HepG2 (cell line): ENCODE results near the gene NDUFB7. TPM values are rescaled to one million over a fixed set of nuclear protein-coding genes. Genes with fewer than 3 reads are reported as not detected.

Source experiments
- FOXA1 ChIP-seq, 2 experiments: fragments of 450-650 bp in 1 of 2; sonication (generic) in 1 of 2; formaldehyde crosslinking in 1 of 2; IDR thresholded peaks; 2 replicates each; pipeline versions ENCODE4 v1.4.0 to v1.6.1; 2016 to 2020; ENCODE audit warnings: missing genetic modification reagents in 1 of 2
- FOXK2 ChIP-seq: fragments of 450-650 bp; IDR thresholded peaks from 2 replicates; pipeline ENCODE4 v1.6.1; 2016
- GATA4 ChIP-seq: sonication (generic); IDR thresholded peaks from 2 replicates; pipeline ENCODE4 v1.6.1; 2016; ENCODE audit warnings: antibody characterized with exemption, low read depth, borderline replicate concordance
- MYNN ChIP-seq: sonication (generic); formaldehyde crosslinking; IDR thresholded peaks from 2 replicates; pipeline ENCODE4 v1.4.0; 2020; ENCODE audit warnings: mild to moderate bottlenecking, low read depth, missing genetic modification reagents
- NFE2L2 ChIP-seq: fragments of 150-350 bp; IDR thresholded peaks from 2 replicates; pipeline ENCODE4 v1.6.1; 2014; ENCODE audit warnings: low read length
- PHF5A ChIP-seq: IDR thresholded peaks from one replicate; pipeline ENCODE4 v1.6.1; 2018; ENCODE audit warnings: low read depth, missing genetic modification reagents; ENCODE audit not compliant: unreplicated experiment
- SETDB1 ChIP-seq: sonication (generic); formaldehyde crosslinking; IDR thresholded peaks from 2 replicates; pipeline ENCODE4 v1.5.1; 2020; ENCODE audit warnings: missing genetic modification reagents, mild to moderate bottlenecking, borderline replicate concordance
- SMYD3 ChIP-seq: sonication (generic); formaldehyde crosslinking; IDR thresholded peaks from 2 replicates; pipeline ENCODE4 v1.8.1; 2023; ENCODE audit warnings: mild to moderate bottlenecking, missing genetic modification reagents
- SNRNP70 ChIP-seq: fragments of 200-400 bp; formaldehyde crosslinking; IDR thresholded peaks from 2 replicates; pipeline ENCODE4 v1.6.1; 2017; ENCODE audit warnings: mild to moderate bottlenecking, low read depth, low read length, moderate library complexity
- TBL1XR1 ChIP-seq: fragments of 150-350 bp; IDR thresholded peaks from 2 replicates; pipeline ENCODE4 v1.6.1; 2014; ENCODE audit warnings: borderline replicate concordance, low read length; ENCODE audit not compliant: partially characterized antibody
- ZNF232 ChIP-seq: sonication (generic); formaldehyde crosslinking; IDR thresholded peaks from 2 replicates; pipeline ENCODE4 v1.4.0; 2020; ENCODE audit warnings: missing genetic modification reagents, borderline replicate concordance
- ZNF431 ChIP-seq: sonication (generic); formaldehyde crosslinking; IDR thresholded peaks from 2 replicates; pipeline ENCODE4 v1.9.0; 2022; ENCODE audit warnings: missing genetic modification reagents, low read depth, mild to moderate bottlenecking, borderline replicate concordance
- ZNF577 ChIP-seq: sonication (generic); formaldehyde crosslinking; IDR thresholded peaks from 2 replicates; pipeline ENCODE4 v1.4.0; 2020; ENCODE audit warnings: mild to moderate bottlenecking, low read depth, missing genetic modification reagents, borderline replicate concordance
- ZNF619 ChIP-seq: sonication (generic); formaldehyde crosslinking; IDR thresholded peaks from 2 replicates; pipeline ENCODE4 v1.4.0; 2020; ENCODE audit warnings: mild to moderate bottlenecking, missing genetic modification reagents
- polyA plus RNA-seq, 8 experiments: library from polyadenylated mRNA; depleted of rRNA in 3 of 8; stranded (reverse) in 7 of 8; unstranded in 1 of 8; fragments of >200 nt; fragmentation: Illumina TruSeq in 4 of 8; extraction: Trizol in 4 of 8; gene quantifications; 2 replicates each; pipeline versions ENCODE4 v1.2.1 to v1.2.3, GENCODE V29; 2011 to 2016; ENCODE audit warnings: low read depth in 4 of 8, missing spikeins in 1 of 8, mixed read lengths in 1 of 8; ENCODE audit not compliant: insufficient read depth in 1 of 8
- total RNA-seq, 5 experiments: library from RNA; depleted of rRNA; stranded (reverse); fragments of >200 nt; fragmentation: Illumina TruSeq; extraction: Trizol; gene quantifications; 2 replicates each; pipeline ENCODE4 v1.2.3, GENCODE V29; 2016; ENCODE audit warnings: low read depth in 1 of 5
- TF ChIP-seq, protein P1 (sequence below): sonication (generic); formaldehyde crosslinking; IDR thresholded peaks from 2 replicates; pipeline ENCODE4 v1.4.0; 2020; ENCODE audit warnings: missing genetic modification reagents
- TF ChIP-seq, protein P2 (sequence below): sonication (generic); formaldehyde crosslinking; IDR thresholded peaks from 2 replicates; pipeline ENCODE4 v1.5.1; 2020; ENCODE audit warnings: mild to moderate bottlenecking, missing genetic modification reagents, moderate library complexity
- TF ChIP-seq, protein P3 (sequence below): sonication (generic); formaldehyde crosslinking; IDR thresholded peaks from 2 replicates; pipeline ENCODE4 v1.4.0; 2020; ENCODE audit warnings: missing genetic modification reagents
- TF ChIP-seq, protein P4 (sequence below): sonication (generic); formaldehyde crosslinking; IDR thresholded peaks from 2 replicates; pipeline ENCODE4 v1.4.0; 2020; ENCODE audit warnings: mild to moderate bottlenecking, missing genetic modification reagents

The NDUFB7 gene
- total and polyA plus RNA-seq, 2 of the 13 experiments (the other 11 are each of a cell fraction or from before 2014, with no cell fraction given) = 156 to 198 TPM

DNA sequence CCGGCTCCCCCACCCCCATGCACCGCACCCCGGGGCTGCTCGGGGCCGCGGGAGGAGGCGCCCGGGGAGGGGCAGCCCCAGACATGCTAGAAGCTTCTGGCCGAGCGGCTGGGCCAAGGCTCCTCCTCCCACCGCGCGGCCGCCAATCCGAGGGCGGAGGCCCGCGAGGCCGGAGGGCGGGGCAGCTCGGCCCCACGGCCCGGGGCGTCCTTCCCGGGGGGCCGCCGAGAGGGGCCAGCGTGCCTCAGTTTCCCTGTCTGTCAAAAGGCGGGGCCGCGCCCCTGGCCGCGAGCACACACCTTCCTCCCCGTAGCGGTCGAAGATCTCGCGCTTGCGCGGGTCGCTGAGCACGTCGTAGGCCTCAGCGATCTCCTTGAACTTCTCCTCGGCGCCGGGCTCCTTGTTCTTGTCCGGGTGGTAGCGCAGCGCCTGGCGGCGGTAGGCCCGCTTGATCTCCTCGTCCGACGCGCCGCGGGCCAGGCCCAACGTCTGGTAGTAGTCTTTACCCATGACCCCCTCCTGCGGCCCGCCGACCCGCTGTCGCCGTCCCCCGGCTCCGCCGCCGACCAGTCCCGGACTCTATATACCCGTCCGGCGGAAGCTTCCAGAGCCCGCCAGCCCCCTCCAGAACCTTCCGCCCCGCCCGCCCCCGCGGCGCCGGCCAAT is 53.9 kb downstream of the NDUFB7 start, which contains the start of gene DNAJB1 (continued):
- TF ChIP-seq ZNF431 = peak; percentile 57; the same call in 1 of the 2 replicates
- TF ChIP-seq SNRNP70 = no peak
- peak; percentile 82 for TF ChIP-seq GATA4
- no peak for TF ChIP-seq FOXK2
- no peak for TF ChIP-seq ZNF232 (CRISPR knock-in tag)
- TF ChIP-seq, protein P1, sequence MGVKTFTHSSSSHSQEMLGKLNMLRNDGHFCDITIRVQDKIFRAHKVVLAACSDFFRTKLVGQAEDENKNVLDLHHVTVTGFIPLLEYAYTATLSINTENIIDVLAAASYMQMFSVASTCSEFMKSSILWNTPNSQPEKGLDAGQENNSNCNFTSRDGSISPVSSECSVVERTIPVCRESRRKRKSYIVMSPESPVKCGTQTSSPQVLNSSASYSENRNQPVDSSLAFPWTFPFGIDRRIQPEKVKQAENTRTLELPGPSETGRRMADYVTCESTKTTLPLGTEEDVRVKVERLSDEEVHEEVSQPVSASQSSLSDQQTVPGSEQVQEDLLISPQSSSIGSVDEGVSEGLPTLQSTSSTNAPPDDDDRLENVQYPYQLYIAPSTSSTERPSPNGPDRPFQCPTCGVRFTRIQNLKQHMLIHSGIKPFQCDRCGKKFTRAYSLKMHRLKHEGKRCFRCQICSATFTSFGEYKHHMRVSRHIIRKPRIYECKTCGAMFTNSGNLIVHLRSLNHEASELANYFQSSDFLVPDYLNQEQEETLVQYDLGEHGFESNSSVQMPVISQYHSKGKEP (CRISPR knock-in tag) = 0 out of 2 replicates have a peak, but pooled peaks have one; percentile 30
- TF ChIP-seq MYNN = peak; percentile 88; the same call in 1 of the 2 replicates
- no peak for TF ChIP-seq ZNF619 (CRISPR knock-in tag)
- TF ChIP-seq NFE2L2 = no peak
- TF ChIP-seq, protein P2, sequence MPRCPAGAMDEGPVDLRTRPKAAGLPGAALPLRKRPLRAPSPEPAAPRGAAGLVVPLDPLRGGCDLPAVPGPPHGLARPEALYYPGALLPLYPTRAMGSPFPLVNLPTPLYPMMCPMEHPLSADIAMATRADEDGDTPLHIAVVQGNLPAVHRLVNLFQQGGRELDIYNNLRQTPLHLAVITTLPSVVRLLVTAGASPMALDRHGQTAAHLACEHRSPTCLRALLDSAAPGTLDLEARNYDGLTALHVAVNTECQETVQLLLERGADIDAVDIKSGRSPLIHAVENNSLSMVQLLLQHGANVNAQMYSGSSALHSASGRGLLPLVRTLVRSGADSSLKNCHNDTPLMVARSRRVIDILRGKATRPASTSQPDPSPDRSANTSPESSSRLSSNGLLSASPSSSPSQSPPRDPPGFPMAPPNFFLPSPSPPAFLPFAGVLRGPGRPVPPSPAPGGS (CRISPR knock-in tag) = peak; percentile 57; the same call in 1 of the 2 replicates
- no peak for TF ChIP-seq FOXA1 (IDR thresholded peaks at IDR 0.05)
- no peak for TF ChIP-seq FOXA1 (CRISPR knock-in tag; IDR thresholded peaks at IDR 0.05)
- TF ChIP-seq PHF5A (CRISPR knock-in tag) = no peak
- TF ChIP-seq TBL1XR1 = peak; percentile 50
- TF ChIP-seq SETDB1 (CRISPR knock-in tag) = no peak
- TF ChIP-seq, protein P3, sequence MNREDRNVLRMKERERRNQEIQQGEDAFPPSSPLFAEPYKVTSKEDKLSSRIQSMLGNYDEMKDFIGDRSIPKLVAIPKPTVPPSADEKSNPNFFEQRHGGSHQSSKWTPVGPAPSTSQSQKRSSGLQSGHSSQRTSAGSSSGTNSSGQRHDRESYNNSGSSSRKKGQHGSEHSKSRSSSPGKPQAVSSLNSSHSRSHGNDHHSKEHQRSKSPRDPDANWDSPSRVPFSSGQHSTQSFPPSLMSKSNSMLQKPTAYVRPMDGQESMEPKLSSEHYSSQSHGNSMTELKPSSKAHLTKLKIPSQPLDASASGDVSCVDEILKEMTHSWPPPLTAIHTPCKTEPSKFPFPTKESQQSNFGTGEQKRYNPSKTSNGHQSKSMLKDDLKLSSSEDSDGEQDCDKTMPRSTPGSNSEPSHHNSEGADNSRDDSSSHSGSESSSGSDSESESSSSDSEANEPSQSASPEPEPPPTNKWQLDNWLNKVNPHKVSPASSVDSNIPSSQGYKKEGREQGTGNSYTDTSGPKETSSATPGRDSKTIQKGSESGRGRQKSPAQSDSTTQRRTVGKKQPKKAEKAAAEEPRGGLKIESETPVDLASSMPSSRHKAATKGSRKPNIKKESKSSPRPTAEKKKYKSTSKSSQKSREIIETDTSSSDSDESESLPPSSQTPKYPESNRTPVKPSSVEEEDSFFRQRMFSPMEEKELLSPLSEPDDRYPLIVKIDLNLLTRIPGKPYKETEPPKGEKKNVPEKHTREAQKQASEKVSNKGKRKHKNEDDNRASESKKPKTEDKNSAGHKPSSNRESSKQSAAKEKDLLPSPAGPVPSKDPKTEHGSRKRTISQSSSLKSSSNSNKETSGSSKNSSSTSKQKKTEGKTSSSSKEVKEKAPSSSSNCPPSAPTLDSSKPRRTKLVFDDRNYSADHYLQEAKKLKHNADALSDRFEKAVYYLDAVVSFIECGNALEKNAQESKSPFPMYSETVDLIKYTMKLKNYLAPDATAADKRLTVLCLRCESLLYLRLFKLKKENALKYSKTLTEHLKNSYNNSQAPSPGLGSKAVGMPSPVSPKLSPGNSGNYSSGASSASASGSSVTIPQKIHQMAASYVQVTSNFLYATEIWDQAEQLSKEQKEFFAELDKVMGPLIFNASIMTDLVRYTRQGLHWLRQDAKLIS (CRISPR knock-in tag) = no peak
- 0 out of 2 replicates have a peak, but pooled peaks have one; percentile 39 for TF ChIP-seq ZNF577 (CRISPR knock-in tag)
- peak; percentile 75; the same call in 1 of the 2 replicates for TF ChIP-seq SMYD3 (CRISPR knock-in tag)
- TF ChIP-seq, protein P4, sequence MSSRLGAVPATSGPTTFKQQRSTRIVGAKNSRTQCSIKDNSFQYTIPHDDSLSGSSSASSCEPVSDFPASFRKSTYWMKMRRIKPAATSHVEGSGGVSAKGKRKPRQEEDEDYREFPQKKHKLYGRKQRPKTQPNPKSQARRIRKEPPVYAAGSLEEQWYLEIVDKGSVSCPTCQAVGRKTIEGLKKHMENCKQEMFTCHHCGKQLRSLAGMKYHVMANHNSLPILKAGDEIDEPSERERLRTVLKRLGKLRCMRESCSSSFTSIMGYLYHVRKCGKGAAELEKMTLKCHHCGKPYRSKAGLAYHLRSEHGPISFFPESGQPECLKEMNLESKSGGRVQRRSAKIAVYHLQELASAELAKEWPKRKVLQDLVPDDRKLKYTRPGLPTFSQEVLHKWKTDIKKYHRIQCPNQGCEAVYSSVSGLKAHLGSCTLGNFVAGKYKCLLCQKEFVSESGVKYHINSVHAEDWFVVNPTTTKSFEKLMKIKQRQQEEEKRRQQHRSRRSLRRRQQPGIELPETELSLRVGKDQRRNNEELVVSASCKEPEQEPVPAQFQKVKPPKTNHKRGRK (CRISPR knock-in tag) = no peak
